Trophoblast cell (in vitro differentiated cells and primary cell): ENCODE data around the gene CLK2.
"Not testable (repeated sequence)": the region's sequence is repeated elsewhere in the genome, so short reads cannot be mapped to it uniquely, and the experiment has no call there.

Experiments used
- DNase-seq, 2 donors: peaks; one replicate each; pipeline ENCODE4 v3.0.0-alpha.2; 2016
- H2AFZ ChIP-seq: 2 replicates; pipeline ENCODE4 v1.6.1; 2013; ENCODE audit warnings: low read length, moderate library complexity, mild to moderate bottlenecking; ENCODE audit not compliant: insufficient read depth, poor library complexity
- H2AK5ac ChIP-seq: 2 replicates; pipeline ENCODE4 v1.6.1; 2013; ENCODE audit warnings: mild to moderate bottlenecking, low read length
- H2BK120ac ChIP-seq: 2 replicates; pipeline ENCODE4 v1.6.1; 2013; ENCODE audit warnings: low read length, mild to moderate bottlenecking, moderate library complexity; ENCODE audit not compliant: insufficient read depth, poor library complexity
- H2BK12ac ChIP-seq: 2 replicates; pipeline ENCODE4 v1.6.1; 2013; ENCODE audit warnings: mild to moderate bottlenecking, low read length, moderate library complexity
- H2BK5ac ChIP-seq: 2 replicates; pipeline ENCODE4 v1.6.1; 2013; ENCODE audit warnings: low read length, low read depth, moderate library complexity, mild to moderate bottlenecking; ENCODE audit not compliant: poor library complexity
- H3K14ac ChIP-seq: 2 replicates; pipeline ENCODE4 v1.6.1; 2013; ENCODE audit warnings: mild to moderate bottlenecking, low read length
- H3K18ac ChIP-seq: 2 replicates; pipeline ENCODE4 v1.6.1; 2013; ENCODE audit warnings: mild to moderate bottlenecking, low read length
- H3K23ac ChIP-seq: 2 replicates; pipeline ENCODE4 v1.6.1; 2013; ENCODE audit warnings: low read length
- H3K27ac ChIP-seq: 2 replicates; pipeline ENCODE4 v1.5.1; 2013; ENCODE audit warnings: low read depth, mild to moderate bottlenecking, inconsistent platforms, low read length, moderate library complexity
- H3K27me3 ChIP-seq: 2 replicates; pipeline ENCODE4 v1.6.1; 2013; ENCODE audit warnings: inconsistent platforms, mild to moderate bottlenecking, low read length, moderate library complexity; ENCODE audit not compliant: insufficient read depth
- H3K36me3 ChIP-seq, 2 experiments: 1 replicate in 1 of 2; 2 replicates in 1 of 2; pipeline ENCODE4 v1.6.1; 2013; ENCODE audit warnings: low read length in 2 of 2, mild to moderate bottlenecking in 2 of 2, moderate library complexity in 1 of 2; ENCODE audit not compliant: insufficient read depth in 2 of 2, control insufficient read depth in 1 of 2
- H3K4ac ChIP-seq: 2 replicates; pipeline ENCODE4 v1.6.1; 2013; ENCODE audit warnings: low read depth, mild to moderate bottlenecking, low read length, moderate library complexity
- H3K4me1 ChIP-seq, 2 experiments: 1 replicate in 1 of 2; 2 replicates in 1 of 2; pipeline ENCODE4 v1.6.1; 2013; ENCODE audit warnings: low read length in 2 of 2, mild to moderate bottlenecking in 2 of 2, moderate library complexity in 1 of 2; ENCODE audit not compliant: insufficient read depth in 2 of 2, control insufficient read depth in 1 of 2
- H3K4me2 ChIP-seq: 2 replicates; pipeline ENCODE4 v1.6.1; 2013; ENCODE audit warnings: inconsistent platforms, mild to moderate bottlenecking, low read length, moderate library complexity
- H3K4me3 ChIP-seq: 2 replicates; pipeline ENCODE4 v1.5.1; 2013; ENCODE audit warnings: mild to moderate bottlenecking, low read depth, low read length, inconsistent platforms
- H3K79me1 ChIP-seq: one replicate; pipeline ENCODE4 v1.6.1; 2013; ENCODE audit warnings: low read length
- H3K79me2 ChIP-seq: 2 replicates; pipeline ENCODE4 v1.6.1; 2013; ENCODE audit warnings: low read length, mild to moderate bottlenecking; ENCODE audit not compliant: control insufficient read depth, insufficient read depth, poor library complexity
- H3K9ac ChIP-seq: 2 replicates; pipeline ENCODE4 v1.6.1; 2013; ENCODE audit warnings: mild to moderate bottlenecking, low read length
- H3K9me3 ChIP-seq: 2 replicates; pipeline ENCODE4 v1.6.1; 2013; ENCODE audit warnings: low read depth, mild to moderate bottlenecking, control low read depth, inconsistent platforms, low read length; ENCODE audit not compliant: insufficient read depth
- H4K12ac ChIP-seq: 2 replicates; pipeline ENCODE4 v1.6.1; 2013; ENCODE audit warnings: low read depth, mild to moderate bottlenecking, low read length, moderate library complexity
- H4K8ac ChIP-seq: 2 replicates; pipeline ENCODE4 v1.6.1; 2013; ENCODE audit warnings: low read depth, mild to moderate bottlenecking, low read length, moderate library complexity
- H4K91ac ChIP-seq: one replicate; pipeline ENCODE4 v1.6.1; 2013; ENCODE audit warnings: low read depth, mild to moderate bottlenecking, low read length, moderate library complexity
- WGBS: extraction: QIAGEN DNeasy Blood & Tissue Kit; methylation state at CpG from one replicate; pipeline ENCODE4 v1.1.7; 2013; ENCODE audit warnings: missing lambda C conversion rate; ENCODE audit not compliant: insufficient read length, insufficient coverage; ENCODE audit errors: extremely low coverage; 5-methylcytosine and 5-hydroxymethylcytosine counted together

Gene CLK2

DNA sequence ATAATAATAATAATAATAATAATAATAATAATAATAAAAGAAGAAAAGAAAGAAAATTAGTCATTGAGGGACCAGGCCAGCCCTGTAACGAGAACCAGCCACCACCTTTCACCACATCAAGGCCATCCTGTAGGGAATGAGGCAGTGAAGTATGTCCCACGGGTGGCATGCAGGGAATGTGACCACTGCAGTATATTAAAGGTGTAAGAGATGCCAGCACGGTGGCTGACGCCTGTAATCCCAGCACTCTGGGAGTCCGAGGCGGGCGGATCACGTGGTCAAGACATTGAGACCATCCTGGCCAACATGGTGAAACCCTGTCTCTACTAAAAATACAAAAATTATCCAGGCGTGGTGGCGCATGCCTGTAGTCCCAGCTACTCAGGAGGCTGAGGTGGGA lies 17.7 kb upstream of the CLK2 start:
- H3K18ac ChIP-seq, H3K4me2 ChIP-seq, H3K4ac ChIP-seq, H2AK5ac ChIP-seq, H4K8ac ChIP-seq, H3K14ac ChIP-seq, H2AFZ ChIP-seq, H4K91ac ChIP-seq, H2BK120ac ChIP-seq, H3K23ac ChIP-seq, H3K27ac ChIP-seq, H3K9me3 ChIP-seq, H3K4me3 ChIP-seq, H2BK12ac ChIP-seq, H3K79me1 ChIP-seq, H3K36me3 ChIP-seq, H2BK5ac ChIP-seq, H3K9ac ChIP-seq, H4K12ac ChIP-seq, H3K79me2 ChIP-seq, H3K4me1 ChIP-seq: not testable (repeated sequence)
- no CpG with 5 or more reads among the region's 10 CpGs for WGBS
- peaks cover 14% of the 10 kb centered on the region for H3K27me3 ChIP-seq
- DNase-seq = peak; percentile 30 to 69

DNA sequence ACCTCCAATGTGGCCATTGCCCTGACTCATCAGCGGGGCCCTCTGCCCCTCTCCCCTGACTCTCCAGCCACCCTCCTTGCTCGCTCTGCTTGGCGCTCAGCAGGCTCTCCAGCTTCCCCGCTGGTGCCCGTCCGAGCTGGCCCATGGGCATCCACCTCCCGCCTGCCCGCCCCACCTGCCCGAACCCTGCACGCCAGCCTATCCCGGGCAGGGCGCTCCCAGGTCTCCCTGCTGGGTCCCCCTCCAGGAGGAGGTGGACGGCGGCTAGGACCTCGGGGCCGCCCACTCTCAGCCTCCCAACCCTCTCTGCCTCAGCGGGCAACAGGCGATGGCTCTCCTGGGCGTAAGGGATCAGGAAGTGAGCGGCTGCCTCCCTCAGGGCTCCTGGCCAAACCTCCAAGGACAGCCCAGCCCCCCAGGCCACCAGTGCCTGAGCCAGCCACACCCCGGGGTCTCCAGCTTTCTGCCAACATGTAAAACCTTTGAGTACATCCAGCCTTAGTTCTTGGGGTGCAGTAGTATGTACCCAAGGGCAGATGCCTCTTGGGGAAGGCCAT lies 14.8 kb upstream of the CLK2 start:
- Histone ChIP-seq H3K9me3 (no peaks in the 10 kb centered on the region), H2BK12ac (no peak overlapping the region), H2AK5ac (no peak overlapping the region), H3K9ac (no peak overlapping the region), H4K8ac (no peak overlapping the region), H3K18ac (no peak overlapping the region), H3K4me3 (no peak overlapping the region), H3K4me2 (no peak overlapping the region), H3K4ac (no peak overlapping the region), H3K14ac (no peak overlapping the region), H3K27me3 (no peaks in the 10 kb centered on the region), H3K36me3 (no peaks in the 10 kb centered on the region), H2AFZ (no peak overlapping the region), H4K91ac (no peak overlapping the region), H3K79me2 (no peaks in the 10 kb centered on the region), H2BK120ac (no peak overlapping the region), H2BK5ac (no peak overlapping the region), H4K12ac (no peak overlapping the region), H3K4me1 (no peaks in the 10 kb centered on the region), H3K27ac (no peak overlapping the region), H3K79me1 (no peaks in the 10 kb centered on the region), H3K23ac (no peak overlapping the region)
- no peak for DNase-seq
- no CpG with 5 or more reads among the region's 21 CpGs for WGBS

DNA sequence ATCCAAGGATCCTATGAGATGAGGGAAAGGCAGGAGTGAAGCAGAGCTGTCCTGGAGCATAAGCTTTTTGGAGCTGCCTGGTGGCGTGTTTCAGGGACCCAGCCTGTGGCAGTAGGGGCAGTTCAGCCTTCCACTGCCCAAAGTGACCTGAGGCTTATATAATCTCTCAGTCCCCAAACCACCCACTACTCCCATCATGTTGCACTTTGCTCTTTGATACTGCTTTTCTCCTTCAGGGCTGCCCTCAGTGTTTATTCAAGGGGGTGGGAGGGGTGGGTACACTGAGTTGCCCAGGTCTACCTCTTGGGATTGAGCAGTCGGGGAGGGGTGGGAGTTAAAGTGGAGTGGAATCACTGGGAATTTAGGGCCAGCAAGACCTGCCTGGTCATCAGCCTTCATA lies 13.2 kb upstream of the CLK2 start:
- H3K23ac ChIP-seq = no peak overlapping the region
- H3K4me2 ChIP-seq = no peak overlapping the region
- H3K14ac ChIP-seq = no peak overlapping the region
- no peaks in the 10 kb centered on the region for H3K79me2 ChIP-seq
- no peak overlapping the region for H3K4ac ChIP-seq
- H3K9ac ChIP-seq = no peak overlapping the region
- WGBS = no CpG with 5 or more reads among the region's 2 CpGs
- no peaks in the 10 kb centered on the region for H3K79me1 ChIP-seq
- H3K27me3 ChIP-seq = no peaks in the 10 kb centered on the region
- H4K8ac ChIP-seq = no peak overlapping the region
- H4K91ac ChIP-seq = no peak overlapping the region
- H3K18ac ChIP-seq = no peak overlapping the region
- no peak overlapping the region for H2BK120ac ChIP-seq
- H3K9me3 ChIP-seq = no peaks in the 10 kb centered on the region
- no peak overlapping the region for H2BK5ac ChIP-seq
- no peak for DNase-seq
- peaks cover 2% of the 10 kb centered on the region in 2 experiments for H3K36me3 ChIP-seq
- H3K4me3 ChIP-seq = no peak overlapping the region
- H4K12ac ChIP-seq = no peak overlapping the region
- no peak overlapping the region for H2BK12ac ChIP-seq
- no peak overlapping the region for H2AK5ac ChIP-seq
- no peak overlapping the region for H3K27ac ChIP-seq
- H3K4me1 ChIP-seq = no peaks in the 10 kb centered on the region
- no peak overlapping the region for H2AFZ ChIP-seq

DNA sequence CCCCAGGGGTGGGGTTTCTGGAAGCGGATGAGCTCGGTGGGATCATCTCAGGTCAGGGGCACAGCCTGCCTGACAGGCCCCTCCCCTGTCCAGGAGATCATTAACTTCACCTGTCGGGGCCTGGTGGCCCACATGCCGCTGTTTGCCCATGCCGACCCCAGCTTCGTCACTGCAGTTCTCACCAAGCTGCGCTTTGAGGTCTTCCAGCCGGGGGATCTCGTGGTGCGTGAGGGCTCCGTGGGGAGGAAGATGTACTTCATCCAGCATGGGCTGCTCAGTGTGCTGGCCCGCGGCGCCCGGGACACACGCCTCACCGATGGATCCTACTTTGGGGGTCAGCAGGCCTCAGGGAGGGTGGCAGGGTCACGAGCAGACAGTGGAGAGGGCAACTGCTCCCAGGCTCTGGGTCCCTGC lies 12.3 kb upstream of the CLK2 start:
- Histone ChIP-seq H3K9ac (no peak overlapping the region), H3K4ac (no peak overlapping the region), H3K79me2 (no peaks in the 10 kb centered on the region), H2BK120ac (no peak overlapping the region), H3K9me3 (no peaks in the 10 kb centered on the region), H4K91ac (no peak overlapping the region), H4K12ac (no peak overlapping the region), H4K8ac (no peak overlapping the region), H3K4me2 (no peak overlapping the region), H2AK5ac (no peak overlapping the region), H3K23ac (no peak overlapping the region), H2BK5ac (no peak overlapping the region), H3K27me3 (no peaks in the 10 kb centered on the region), H3K4me1 (no peaks in the 10 kb centered on the region), H2AFZ (no peak overlapping the region), H2BK12ac (no peak overlapping the region), H3K14ac (no peak overlapping the region), H3K4me3 (no peak overlapping the region), H3K79me1 (no peaks in the 10 kb centered on the region), H3K18ac (no peak overlapping the region), H3K27ac (no peak overlapping the region), H3K36me3 (peaks cover 2% of the 10 kb centered on the region in 2 experiments)
- WGBS = no CpG with 5 or more reads among the region's 18 CpGs
- DNase-seq = no peak
